ENCODE measurements around the gene ZNF778.

DNA sequence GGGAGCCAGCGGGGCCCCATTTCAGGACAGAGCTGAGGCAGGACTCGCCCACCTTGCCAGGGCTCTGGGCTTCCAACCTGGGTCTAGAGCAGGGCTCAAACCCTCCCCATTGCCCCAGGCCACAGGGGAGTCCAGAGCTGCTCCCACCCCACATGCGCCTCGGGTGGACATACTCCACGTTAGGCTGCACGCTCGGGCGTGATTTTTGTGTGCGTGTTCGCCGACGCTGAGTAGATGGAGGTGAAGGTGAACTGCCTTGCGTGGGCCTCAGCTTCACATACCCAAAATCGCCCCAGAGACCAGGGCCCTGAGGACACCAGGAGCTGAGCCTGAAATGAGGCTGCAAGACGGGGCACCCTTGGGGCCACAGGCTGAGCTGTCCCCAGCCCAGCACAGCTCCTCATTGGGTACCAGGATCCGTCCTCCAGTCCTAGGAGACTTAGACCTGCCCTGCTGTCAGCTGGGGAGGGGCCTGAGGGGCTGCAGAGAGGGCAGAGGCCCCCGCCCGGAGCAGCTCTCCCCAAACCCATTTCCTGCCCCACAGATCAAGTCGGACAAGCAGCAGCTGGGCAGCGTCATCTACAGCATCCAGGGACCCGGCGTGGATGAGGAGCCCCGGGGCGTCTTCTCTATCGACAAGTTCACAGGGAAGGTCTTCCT lies 37.7 kb upstream of the ZNF778 start:
- no peak for TF ChIP-seq CTCF (IDR thresholded peaks at IDR 0.05; ENCODE audit: control extremely low read depth in 1 of 3, insufficient read depth in 1 of 3, low read depth in 1 of 3, low read length in 3 of 3)
- TF ChIP-seq EP300 (IDR thresholded peaks at IDR 0.05; ENCODE audit: borderline replicate concordance in 1 of 2, low read depth in 2 of 2, low read length in 2 of 2), result no peak
- no peak for TF ChIP-seq RNF2 (IDR thresholded peaks at IDR 0.05; ENCODE audit: borderline replicate concordance, low read depth, low read length, missing control alignments, poor library complexity, severe bottlenecking)
- no peak for TF ChIP-seq POLR2A (IDR thresholded peaks at IDR 0.05; ENCODE audit: control extremely low read depth in 1 of 2, low read depth in 2 of 2, low read length in 2 of 2)
- no peak for TF ChIP-seq HDAC2 (IDR thresholded peaks at IDR 0.05; ENCODE audit: borderline replicate concordance in 1 of 2, low read depth in 2 of 2, low read length in 2 of 2)
- TF ChIP-seq POLR2AphosphoS5 (IDR thresholded peaks at IDR 0.05; ENCODE audit: low read depth, low read length), result no peak
- no peak for TF ChIP-seq JUND (IDR thresholded peaks at IDR 0.05; ENCODE audit: low read length)
- no peak for TF ChIP-seq HDAC6 (IDR thresholded peaks at IDR 0.05; ENCODE audit: low read depth, low read length)
